H9 (cell line): ENCODE measurements around the gene IQGAP2. TPM values are rescaled to one million over a fixed set of nuclear protein-coding genes. Genes with fewer than 3 reads are reported as not detected.

Experiments
- DNase-seq: peaks from one replicate; pipeline ENCODE4 v3.0.0-alpha.2; 2017
- H2AFZ ChIP-seq: one replicate; pipeline ENCODE4 v1.6.1; 2013; ENCODE audit warnings: mild to moderate bottlenecking, low read length, control low read depth, moderate library complexity
- H2AK5ac ChIP-seq: 2 replicates; pipeline ENCODE4 v1.6.1; 2013; ENCODE audit warnings: low read length, control low read depth, mixed read lengths; ENCODE audit not compliant: insufficient read length
- H2BK120ac ChIP-seq: one replicate; pipeline ENCODE4 v1.6.1; 2013; ENCODE audit warnings: low read depth, mild to moderate bottlenecking, low read length, control low read depth, inconsistent platforms; ENCODE audit not compliant: poor library complexity, severe bottlenecking
- H2BK12ac ChIP-seq: 2 replicates; pipeline ENCODE4 v1.6.1; 2013; ENCODE audit warnings: low read length, control low read depth, mixed read lengths, low read depth; ENCODE audit not compliant: insufficient read length
- H2BK15ac ChIP-seq: 2 replicates; pipeline ENCODE4 v1.6.1; 2013; ENCODE audit warnings: low read depth, low read length, control low read depth
- H2BK20ac ChIP-seq: one replicate; pipeline ENCODE4 v1.6.1; 2013; ENCODE audit warnings: low read depth, mild to moderate bottlenecking, low read length, control low read depth, inconsistent platforms; ENCODE audit not compliant: poor library complexity, severe bottlenecking
- H2BK5ac ChIP-seq: 2 replicates; pipeline ENCODE4 v1.6.1; 2013; ENCODE audit warnings: low read length, control low read depth, mixed read lengths; ENCODE audit not compliant: insufficient read length
- H3K14ac ChIP-seq: 2 replicates; pipeline ENCODE4 v1.6.1; 2013; ENCODE audit warnings: low read length, control low read depth; ENCODE audit not compliant: insufficient read depth
- H3K18ac ChIP-seq: 2 replicates; pipeline ENCODE4 v1.6.1; 2013; ENCODE audit warnings: low read depth, mild to moderate bottlenecking, mixed read lengths, low read length, control low read depth; ENCODE audit not compliant: insufficient read length
- H3K23ac ChIP-seq: 2 replicates; pipeline ENCODE4 v1.6.1; 2013; ENCODE audit warnings: low read length, control low read depth, mixed read lengths, low read depth; ENCODE audit not compliant: insufficient read length
- H3K23me2 ChIP-seq: 2 replicates; pipeline ENCODE4 v1.6.1; 2013; ENCODE audit warnings: low read depth, mild to moderate bottlenecking, mixed read lengths, low read length, control low read depth; ENCODE audit not compliant: insufficient read length, poor library complexity, severe bottlenecking
- H3K27ac ChIP-seq: 2 replicates; pipeline ENCODE4 v1.5.1; 2013; ENCODE audit warnings: low read length, control low read depth, mixed read lengths, low read depth; ENCODE audit not compliant: insufficient read length
- H3K27me3 ChIP-seq: 2 replicates; pipeline ENCODE4 v1.6.1; 2013; ENCODE audit warnings: low read length, control low read depth, inconsistent platforms; ENCODE audit not compliant: insufficient read depth
- H3K4ac ChIP-seq: 2 replicates; pipeline ENCODE4 v1.6.1; 2013; ENCODE audit warnings: low read depth, mild to moderate bottlenecking, control low read depth, inconsistent platforms, low read length, moderate library complexity
- H3K4me1 ChIP-seq: 2 replicates; pipeline ENCODE4 v1.6.1; 2013; ENCODE audit warnings: low read length, control low read depth, inconsistent platforms; ENCODE audit not compliant: insufficient read depth
- H3K4me2 ChIP-seq: 2 replicates; pipeline ENCODE4 v1.6.1; 2013; ENCODE audit warnings: low read length, control low read depth, mixed read lengths; ENCODE audit not compliant: insufficient read length, insufficient read depth
- H3K56ac ChIP-seq: 2 replicates; pipeline ENCODE4 v1.6.1; 2013; ENCODE audit warnings: low read depth, mild to moderate bottlenecking, mixed read lengths, low read length, control low read depth; ENCODE audit not compliant: insufficient read length
- H3K79me1 ChIP-seq: 2 replicates; pipeline ENCODE4 v1.6.1; 2013; ENCODE audit warnings: low read depth, mild to moderate bottlenecking, moderate library complexity, low read length, control low read depth, inconsistent platforms; ENCODE audit not compliant: insufficient read depth, poor library complexity, severe bottlenecking
- H3K79me2 ChIP-seq: 2 replicates; pipeline ENCODE4 v1.6.1; 2013; ENCODE audit warnings: low read length, control low read depth, inconsistent platforms; ENCODE audit not compliant: insufficient read depth
- H3K9ac ChIP-seq: 2 replicates; pipeline ENCODE4 v1.6.1; 2013; ENCODE audit warnings: low read length, control low read depth, mixed read lengths; ENCODE audit not compliant: insufficient read length; ENCODE audit errors: extremely low read depth
- H3K9me3 ChIP-seq: one replicate; pipeline ENCODE4 v1.6.1; 2013; ENCODE audit warnings: low read depth, low read length, inconsistent platforms; ENCODE audit not compliant: control insufficient read depth
- H3T11ph ChIP-seq: one replicate; pipeline ENCODE4 v1.6.1; 2013; ENCODE audit warnings: mild to moderate bottlenecking, low read length, control low read depth, inconsistent platforms
- H4K20me1 ChIP-seq: one replicate; pipeline ENCODE4 v1.6.1; 2013; ENCODE audit not compliant: control insufficient read depth, insufficient read length, insufficient read depth
- H4K5ac ChIP-seq: 2 replicates; pipeline ENCODE4 v1.6.1; 2013; ENCODE audit warnings: low read depth, mild to moderate bottlenecking, mixed read lengths, low read length, control low read depth; ENCODE audit not compliant: insufficient read length
- H4K8ac ChIP-seq: replicated peaks from 2 replicates; pipeline ENCODE4 v1.6.1; 2013; ENCODE audit warnings: low read length, control low read depth, mixed read lengths, low read depth; ENCODE audit not compliant: insufficient read length
- H4K91ac ChIP-seq: 2 replicates; pipeline ENCODE4 v1.6.1; 2013; ENCODE audit warnings: low read depth, mild to moderate bottlenecking, moderate library complexity, mixed read lengths, low read length, control low read depth; ENCODE audit not compliant: insufficient read length
- H3K27ac Mint-ChIP-seq, 3 experiments: 2 replicates in 2 of 3; 3 replicates in 1 of 3; pipeline ENCODE4 v1.8.0; 2020 to 2021; ENCODE audit warnings: mixed read lengths in 3 of 3, mild to moderate bottlenecking in 1 of 3, moderate library complexity in 1 of 3
- H3K27me3 Mint-ChIP-seq: 2 replicates; pipeline ENCODE4 v1.8.0; 2021; ENCODE audit warnings: low read depth, mild to moderate bottlenecking, moderate library complexity, mixed read lengths
- H3K36me3 Mint-ChIP-seq, 3 experiments: 2 replicates in 2 of 3; 3 replicates in 1 of 3; pipeline ENCODE4 v1.8.0; 2020 to 2021; ENCODE audit warnings: low read depth in 3 of 3, mixed read lengths in 3 of 3; ENCODE audit not compliant: insufficient read depth in 1 of 3
- H3K4me1 Mint-ChIP-seq, 2 experiments: 2 replicates each; pipeline ENCODE4 v1.8.0; 2020; ENCODE audit warnings: mixed read lengths in 2 of 2
- H3K4me3 Mint-ChIP-seq, 2 experiments: 2 replicates in 1 of 2; 3 replicates in 1 of 2; pipeline ENCODE4 v1.8.0; 2020 to 2021; ENCODE audit warnings: mild to moderate bottlenecking in 2 of 2, mixed read lengths in 2 of 2, moderate library complexity in 1 of 2
- H3K9me3 Mint-ChIP-seq, 2 experiments: 2 replicates in 1 of 2; 3 replicates in 1 of 2; pipeline ENCODE4 v1.8.0; 2020; ENCODE audit warnings: mild to moderate bottlenecking in 2 of 2, mixed read lengths in 2 of 2, moderate library complexity in 1 of 2
- total RNA-seq: library from RNA; stranded (reverse); gene quantifications from 2 replicates; pipeline ENCODE4 v1.2.1, GENCODE V29; 2021
- TF ChIP-seq, protein P1 (sequence below): fragments of 200-600 bp; sonication (generic); conservative IDR thresholded peaks from 3 replicates; pipeline ENCODE4 v1.8.0; 2021; ENCODE audit warnings: antibody characterized with exemption, mild to moderate bottlenecking

Gene IQGAP2
- total RNA-seq, 1 experiment from 2014 or later: 22.5 TPM

GRCh38 chr5:76365561-76365960 lies 37.5 kb upstream of the IQGAP2 start:
- Histone ChIP-seq H2BK12ac (no peak overlapping the region), H4K20me1 (no peaks in the 10 kb centered on the region), H3T11ph (no peak overlapping the region), H2AK5ac (no peak overlapping the region), H3K79me1 (no peaks in the 10 kb centered on the region), H2AFZ (no peak overlapping the region), H2BK120ac (no peak overlapping the region), H3K14ac (no peak overlapping the region), H4K8ac (no peak overlapping the region), H3K27me3 (no peaks in the 10 kb centered on the region), H3K4me1 (no peaks in the 10 kb centered on the region; the same call in 1 of the 2 replicates), H2BK15ac (no peak overlapping the region), H2BK20ac (no peak overlapping the region), H3K4me2 (no peak overlapping the region), H3K18ac (no peak overlapping the region), H3K79me2 (no peaks in the 10 kb centered on the region), H3K9me3 (no peaks in the 10 kb centered on the region), H3K4ac (no peak overlapping the region), H3K27ac (no peak overlapping the region), H3K56ac (no peak overlapping the region), H4K5ac (no peak overlapping the region), H3K9ac (no peak overlapping the region), H3K23me2 (no peaks in the 10 kb centered on the region), H4K91ac (no peak overlapping the region), H2BK5ac (no peak overlapping the region), H3K23ac (no peak overlapping the region)
- Mint-ChIP-seq H3K9me3 (no peaks in the 10 kb centered on the region), H3K27me3 (no peaks in the 10 kb centered on the region), H3K4me3 (no peak overlapping the region), H3K4me1 (peaks cover 2 to 4% of the 10 kb centered on the region in 2 experiments; a peak in 2 of 4 replicates), H3K36me3 (no peaks in the 10 kb centered on the region; a peak in 1 of 7 replicates), H3K27ac (no peak overlapping the region)
- DNase-seq: no peak
- TF ChIP-seq, protein P1, sequence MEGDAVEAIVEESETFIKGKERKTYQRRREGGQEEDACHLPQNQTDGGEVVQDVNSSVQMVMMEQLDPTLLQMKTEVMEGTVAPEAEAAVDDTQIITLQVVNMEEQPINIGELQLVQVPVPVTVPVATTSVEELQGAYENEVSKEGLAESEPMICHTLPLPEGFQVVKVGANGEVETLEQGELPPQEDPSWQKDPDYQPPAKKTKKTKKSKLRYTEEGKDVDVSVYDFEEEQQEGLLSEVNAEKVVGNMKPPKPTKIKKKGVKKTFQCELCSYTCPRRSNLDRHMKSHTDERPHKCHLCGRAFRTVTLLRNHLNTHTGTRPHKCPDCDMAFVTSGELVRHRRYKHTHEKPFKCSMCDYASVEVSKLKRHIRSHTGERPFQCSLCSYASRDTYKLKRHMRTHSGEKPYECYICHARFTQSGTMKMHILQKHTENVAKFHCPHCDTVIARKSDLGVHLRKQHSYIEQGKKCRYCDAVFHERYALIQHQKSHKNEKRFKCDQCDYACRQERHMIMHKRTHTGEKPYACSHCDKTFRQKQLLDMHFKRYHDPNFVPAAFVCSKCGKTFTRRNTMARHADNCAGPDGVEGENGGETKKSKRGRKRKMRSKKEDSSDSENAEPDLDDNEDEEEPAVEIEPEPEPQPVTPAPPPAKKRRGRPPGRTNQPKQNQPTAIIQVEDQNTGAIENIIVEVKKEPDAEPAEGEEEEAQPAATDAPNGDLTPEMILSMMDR: no peak
